Esophagus (tissue), 2 donors: ENCODE measurements around the gene AGK. TPM values are rescaled to one million over a fixed set of nuclear protein-coding genes. Genes with fewer than 3 reads are reported as not detected.

ENCODE experiments used
- H3K27ac ChIP-seq, 2 donors: one replicate each; pipeline ENCODE4 v1.5.1; 2013; ENCODE audit warnings: low read depth in 2 of 2, mild to moderate bottlenecking in 2 of 2, inconsistent platforms in 1 of 2, low read length in 1 of 2, moderate library complexity in 1 of 2
- H3K27me3 ChIP-seq, 2 donors: one replicate each; pipeline ENCODE4 v1.6.1; 2013; ENCODE audit warnings: low read length in 2 of 2, control low read depth in 1 of 2, mild to moderate bottlenecking in 1 of 2; ENCODE audit not compliant: insufficient read depth in 2 of 2, control insufficient read depth in 1 of 2
- H3K36me3 ChIP-seq, 2 donors: one replicate each; pipeline ENCODE4 v1.6.1; 2013; ENCODE audit warnings: low read length in 1 of 2; ENCODE audit not compliant: control insufficient read depth in 2 of 2, insufficient read depth in 2 of 2
- H3K4me1 ChIP-seq, 2 donors: one replicate each; pipeline ENCODE4 v1.6.1; 2013; ENCODE audit warnings: low read length in 1 of 2; ENCODE audit not compliant: control insufficient read depth in 2 of 2, insufficient read depth in 2 of 2
- H3K4me3 ChIP-seq, 2 donors: one replicate each; pipeline ENCODE4 v1.5.1; 2013; ENCODE audit warnings: low read length in 2 of 2, mild to moderate bottlenecking in 2 of 2, low read depth in 1 of 2, moderate library complexity in 1 of 2
- H3K9me3 ChIP-seq, 2 donors: one replicate each; pipeline ENCODE4 v1.6.1; 2013; ENCODE audit warnings: mild to moderate bottlenecking in 2 of 2, low read depth in 1 of 2, low read length in 1 of 2, moderate library complexity in 1 of 2; ENCODE audit not compliant: control insufficient read depth in 2 of 2, insufficient read depth in 1 of 2
- WGBS, 2 donors: extraction: QIAGEN DNeasy Blood & Tissue Kit; methylation state at CpG; one replicate each; pipeline ENCODE4 v1.1.7; 2013; 5-methylcytosine and 5-hydroxymethylcytosine counted together
- polyA plus RNA-seq, 2 donors: library from polyadenylated mRNA; stranded (reverse); fragments of 200-250 nt; gene quantifications; one replicate each; pipeline ENCODE4 v1.2.3, GENCODE V29; 2013
- donor health status: healthy with polysubstance abuse.
- donor health status: Bipolar disorder and iron deficiency.

AGK gene
- polyA plus RNA-seq: 10 to 100 TPM; 11.1 to 12.1 TPM

GRCh38 chr7:141551094-141551781, at the start of gene AGK:
TSS of gene AGK (plus strand) at chr7:141551410. CDS start at chr7:141555467, 4,057 bp downstream.
- H3K27ac ChIP-seq: peak within 1 kb of the TSS; percentile 50 to 56
- H3K27me3 ChIP-seq: no peaks in the 10 kb centered on the region
- H3K4me3 ChIP-seq: peak within 1 kb of the TSS; percentile 76 to 89
- no peaks in the 10 kb centered on the region for H3K9me3 ChIP-seq
- peaks cover 0 to 5% of the 10 kb centered on the region in 2 donors for H3K4me1 ChIP-seq
- 0 to 1% methylated on average over 65 to 66 of the region's 66 CpGs for WGBS, 2 donors
- H3K36me3 ChIP-seq: no peaks in the 10 kb centered on the region

- H3K36me3 ChIP-seq: no peaks in the 10 kb centered on the region
- H3K4me3 ChIP-seq: no peak overlapping the region
- H3K27me3 ChIP-seq: no peaks in the 10 kb centered on the region
- H3K27ac ChIP-seq: no peak overlapping the region
- H3K4me1 ChIP-seq: no peaks in the 10 kb centered on the region
- WGBS, 2 donors: 89 to 92% methylated on average over 2 of the region's 2 CpGs
- H3K9me3 ChIP-seq: no peaks in the 10 kb centered on the region
Observed at GRCh38 chr7:141501451-141501850, 49.8 kb upstream of the AGK start.

DNA sequence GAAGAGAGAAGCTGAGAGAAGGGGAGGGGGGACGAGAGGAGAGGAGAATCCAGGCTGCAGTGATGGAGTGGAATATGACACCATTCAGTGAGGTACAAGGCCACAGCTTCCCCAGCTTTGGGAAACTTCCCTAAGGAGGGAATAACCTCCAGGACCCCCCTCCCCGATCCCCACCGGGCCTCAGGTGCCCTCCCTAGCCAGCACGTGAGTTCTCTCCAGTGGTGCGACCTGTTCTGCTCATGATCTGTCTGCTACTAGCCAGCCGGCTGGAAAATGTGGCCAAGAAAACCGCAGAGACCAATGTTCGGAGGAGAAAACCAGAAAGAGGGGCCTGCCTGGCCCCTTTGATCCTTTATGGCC, 39.9 kb upstream of the AGK start:
- Histone ChIP-seq H3K4me1 (peaks cover 0 to 6% of the 10 kb centered on the region in 2 donors), H3K9me3 (no peaks in the 10 kb centered on the region), H3K36me3 (no peaks in the 10 kb centered on the region), H3K27me3 (peaks cover 0 to 2% of the 10 kb centered on the region in 2 donors), H3K27ac (no peak overlapping the region), H3K4me3 (peak overlapping the region; percentile 7 to 19)
- WGBS, 2 donors: 5 to 8% methylated on average over 7 to 8 of the region's 8 CpGs

GRCh38 chr7:141511676-141512396, 39.4 kb upstream of the AGK start:
- no peaks in the 10 kb centered on the region for H3K36me3 ChIP-seq
- peaks cover 0 to 2% of the 10 kb centered on the region in 2 donors for H3K27me3 ChIP-seq
- H3K9me3 ChIP-seq: no peaks in the 10 kb centered on the region
- H3K4me3 ChIP-seq: peak overlapping the region; percentile 7 to 19
- H3K4me1 ChIP-seq: peaks cover 0 to 6% of the 10 kb centered on the region in 2 donors
- WGBS, 2 donors: 5% methylated on average over 36 of the region's 36 CpGs
- H3K27ac ChIP-seq: no peak overlapping the region

- no peaks in the 10 kb centered on the region for H3K36me3 ChIP-seq
- H3K27me3 ChIP-seq: peaks cover 0 to 2% of the 10 kb centered on the region in 2 donors
- H3K4me1 ChIP-seq: peaks cover 0 to 6% of the 10 kb centered on the region in 2 donors
- no peak overlapping the region for H3K4me3 ChIP-seq
- 81 to 90% methylated on average over 2 of the region's 2 CpGs for WGBS, 2 donors
- H3K9me3 ChIP-seq: no peaks in the 10 kb centered on the region
- no peak overlapping the region for H3K27ac ChIP-seq
Observed at GRCh38 chr7:141512597-141512996, 38.6 kb upstream of the AGK start.

GRCh38 chr7:141513720-141514119, 37.5 kb upstream of the AGK start:
- Histone ChIP-seq H3K27me3 (peaks cover 0 to 2% of the 10 kb centered on the region in 2 donors), H3K27ac (no peak overlapping the region), H3K4me1 (peaks cover 0 to 6% of the 10 kb centered on the region in 2 donors), H3K4me3 (no peak overlapping the region), H3K9me3 (no peaks in the 10 kb centered on the region), H3K36me3 (no peaks in the 10 kb centered on the region)
- WGBS, 2 donors: 87 to 97% methylated on average over 1 of the region's 1 CpG

DNA sequence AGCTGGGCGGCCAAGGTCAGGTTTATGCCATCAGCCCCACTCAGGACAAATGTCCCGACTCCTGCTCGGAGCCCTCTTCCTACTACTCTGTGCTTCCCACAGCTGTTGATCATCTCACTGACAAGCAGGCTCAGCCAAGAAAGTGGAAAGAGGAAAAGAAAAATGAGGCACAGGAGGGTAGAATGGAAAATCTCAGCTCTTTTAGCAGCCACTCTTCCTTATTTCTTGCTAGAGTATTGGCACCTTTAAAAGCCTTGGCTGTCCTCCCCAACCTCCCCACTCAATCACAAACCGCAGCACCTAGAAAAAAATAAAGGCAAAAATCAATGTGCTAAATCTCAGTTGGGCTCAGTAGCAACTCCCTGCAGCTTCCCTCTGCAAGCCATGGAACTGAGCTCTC, 35.3 kb upstream of the AGK start:
- Histone ChIP-seq H3K9me3 (no peaks in the 10 kb centered on the region), H3K36me3 (no peaks in the 10 kb centered on the region), H3K4me1 (peaks cover 0 to 6% of the 10 kb centered on the region in 2 donors), H3K27me3 (no peaks in the 10 kb centered on the region), H3K4me3 (no peak overlapping the region), H3K27ac (no peak overlapping the region)
- WGBS, 2 donors: 59 to 69% methylated on average over 4 of the region's 4 CpGs

DNA sequence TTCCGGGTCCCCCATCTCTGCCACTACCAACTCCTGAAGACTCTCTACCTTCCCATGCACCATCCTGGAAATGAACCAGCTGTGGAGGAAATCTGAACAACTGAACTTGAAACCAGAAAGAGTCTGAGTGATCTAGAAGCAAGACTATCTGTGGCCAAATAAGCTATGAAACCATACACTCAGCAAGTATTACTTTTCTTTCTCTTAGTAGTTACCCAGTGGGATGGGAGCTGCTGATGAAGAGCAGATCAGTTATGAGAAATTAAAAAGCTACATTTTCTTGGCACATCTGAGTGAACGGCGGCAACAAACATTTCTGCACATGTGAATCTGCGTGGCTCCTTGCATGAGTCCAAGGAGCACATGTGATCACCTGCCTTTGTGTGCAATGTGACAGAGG, 31.6 kb upstream of the AGK start:
- Histone ChIP-seq H3K4me3 (no peak overlapping the region), H3K36me3 (no peaks in the 10 kb centered on the region), H3K4me1 (no peaks in the 10 kb centered on the region), H3K27ac (no peak overlapping the region), H3K9me3 (no peaks in the 10 kb centered on the region), H3K27me3 (no peaks in the 10 kb centered on the region)
- WGBS, 2 donors: 91 to 92% methylated on average over 4 of the region's 4 CpGs

- no peaks in the 10 kb centered on the region for H3K36me3 ChIP-seq
- H3K27ac ChIP-seq: no peak overlapping the region
- no peaks in the 10 kb centered on the region for H3K9me3 ChIP-seq
- no peaks in the 10 kb centered on the region for H3K4me1 ChIP-seq
- WGBS, 2 donors: 84 to 85% methylated on average over 3 of the region's 3 CpGs
- no peak overlapping the region for H3K4me3 ChIP-seq
- no peaks in the 10 kb centered on the region for H3K27me3 ChIP-seq
Observed at GRCh38 chr7:141522657-141523342, 28.4 kb upstream of the AGK start.
